Activated effector memory CD4-positive, alpha-beta T cell treated with anti-CD3 and anti-CD28 coated beads, Interleukin-2, amount 50 U/mL, for 16 hours (primary cell): ENCODE measurements around the gene PLA2G4E.
A peak's percentile ranks its signal among the peaks of the same experiment; 100 is the strongest.

Source experiments
- DNase-seq: peaks from one replicate; pipeline ENCODE4 v3.0.0-alpha.2; 2020

PLA2G4E gene

DNA sequence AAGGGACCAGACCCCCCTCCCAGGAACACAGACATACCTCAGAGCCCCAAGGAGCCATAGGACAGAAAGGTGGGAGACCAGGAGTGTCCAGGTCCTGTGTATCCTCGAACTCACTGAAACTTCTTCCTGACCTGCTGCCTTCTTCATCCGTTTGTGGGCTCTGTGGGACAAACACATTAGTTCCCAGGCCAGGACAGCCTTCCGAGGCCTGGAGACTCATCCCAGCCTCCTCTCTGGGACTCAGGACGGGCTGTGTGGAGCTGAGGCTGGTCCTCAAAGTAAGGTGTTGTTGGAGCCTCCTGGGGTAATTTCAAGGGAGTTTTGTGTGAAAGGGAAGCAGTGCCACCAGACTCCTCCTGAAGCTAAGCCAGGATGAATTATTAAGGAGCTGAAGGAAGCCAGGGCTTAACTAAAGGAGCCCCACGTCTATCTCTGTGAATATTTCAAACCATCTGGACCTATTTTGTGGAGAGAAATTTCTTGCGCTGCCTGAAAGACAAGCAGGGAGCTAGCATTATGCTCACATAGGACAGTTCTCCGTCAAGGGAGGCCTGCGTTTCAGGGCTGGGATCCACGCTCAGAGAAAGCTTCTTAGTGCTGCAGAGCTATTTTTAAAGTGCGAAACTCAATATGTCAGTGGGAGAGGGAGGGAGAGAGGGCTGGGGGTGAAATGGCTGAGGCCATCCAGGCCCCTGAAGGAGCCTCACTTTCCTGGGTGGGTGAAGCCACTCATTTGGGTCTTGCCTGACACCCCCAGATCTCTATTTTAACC is 29.8 kb upstream of the PLA2G4E start:
- no peak for DNase-seq

DNA sequence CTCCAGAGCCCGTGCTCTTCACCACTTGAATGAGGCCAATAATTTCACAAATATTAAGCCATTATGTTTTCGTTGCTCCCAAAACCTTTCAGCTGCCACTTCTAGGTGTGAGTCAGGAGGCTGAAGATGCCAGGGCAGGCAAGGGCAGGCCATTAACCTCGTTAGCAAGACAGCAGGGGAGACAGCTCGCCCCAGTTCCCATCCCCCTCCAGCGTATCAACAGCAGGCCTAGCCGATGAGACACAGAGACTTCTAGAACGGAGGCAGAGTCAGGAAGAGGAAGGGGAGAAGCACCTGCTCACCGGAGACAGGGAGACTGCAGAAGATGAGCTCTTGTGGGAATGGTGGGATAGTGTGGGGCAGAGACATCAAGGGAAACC is 28.0 kb upstream of the PLA2G4E start:
- no peak for DNase-seq

DNA sequence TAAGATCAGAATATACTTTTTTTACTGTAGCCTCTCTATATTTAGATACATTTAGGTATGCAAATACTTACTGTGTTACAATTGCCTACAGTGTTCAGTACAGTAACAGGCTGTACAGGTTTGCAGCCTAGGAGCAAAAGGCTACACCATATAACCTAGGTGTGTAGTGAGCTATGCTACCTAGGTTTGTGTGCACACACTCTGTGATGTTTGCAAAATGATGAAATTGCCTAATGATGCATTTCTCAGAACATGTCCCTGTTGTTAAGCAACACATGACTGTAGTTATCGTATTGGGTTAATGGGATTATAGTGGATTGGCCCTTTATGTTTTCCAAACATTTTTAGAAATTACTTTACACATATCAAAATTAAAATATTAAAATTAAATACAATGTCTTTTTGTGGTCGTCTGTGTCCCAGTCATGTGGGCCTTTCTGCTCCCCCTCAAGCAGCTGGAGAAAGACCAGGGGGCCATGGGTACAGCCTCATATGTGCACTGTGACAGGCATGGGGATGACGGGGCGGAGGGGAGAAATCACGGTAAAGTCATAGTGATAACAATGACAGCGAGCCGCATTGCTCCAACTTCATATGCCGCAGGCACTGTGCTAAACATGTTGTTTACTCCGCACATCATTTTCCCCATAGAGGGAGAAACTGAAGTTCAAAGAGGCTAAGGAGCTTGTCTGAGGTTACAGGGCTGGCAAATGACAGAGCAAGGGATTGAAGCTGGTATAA is 27.4 kb upstream of the PLA2G4E start:
- no peak for DNase-seq

DNA sequence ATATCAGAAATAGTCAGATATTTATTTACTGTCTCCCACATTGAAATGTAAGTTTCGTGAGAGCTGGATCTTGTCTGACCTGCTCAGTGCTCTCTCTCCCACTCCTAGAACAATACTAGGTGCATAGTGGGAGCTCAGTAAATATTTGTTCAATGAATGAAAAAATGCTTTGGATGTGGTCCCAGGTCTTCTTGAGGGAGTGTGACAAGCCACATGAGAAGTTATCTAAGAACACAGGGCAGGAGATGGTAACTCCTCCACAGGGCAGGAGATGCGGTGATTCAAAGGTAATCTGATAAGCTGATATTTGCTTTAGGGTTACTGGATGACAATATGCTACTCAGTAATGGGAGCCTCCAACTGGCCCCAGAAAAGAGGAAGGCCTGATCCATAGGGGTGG is 25.8 kb upstream of the PLA2G4E start:
- no peak for DNase-seq

DNA sequence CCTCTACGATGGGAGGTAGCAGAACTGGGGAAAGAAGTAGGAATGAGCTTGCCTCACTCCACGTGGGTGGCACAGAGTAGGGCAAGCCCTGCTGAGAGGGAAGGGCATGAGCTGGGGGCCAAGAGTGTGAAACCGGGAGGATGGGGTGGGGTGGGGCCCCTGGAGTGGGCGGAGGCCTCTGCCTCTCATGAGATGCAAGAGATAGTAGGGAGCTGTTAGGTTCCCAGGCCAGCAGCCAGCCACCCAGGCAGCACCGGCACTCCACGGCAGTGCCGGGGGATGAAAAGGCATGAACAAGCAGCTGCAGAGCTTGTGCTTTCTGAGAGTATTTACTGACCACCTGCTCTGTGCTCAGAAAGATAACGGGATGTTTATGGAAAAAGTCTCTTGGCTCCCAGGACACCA is 24.4 kb upstream of the PLA2G4E start:
- DNase-seq = no peak

DNA sequence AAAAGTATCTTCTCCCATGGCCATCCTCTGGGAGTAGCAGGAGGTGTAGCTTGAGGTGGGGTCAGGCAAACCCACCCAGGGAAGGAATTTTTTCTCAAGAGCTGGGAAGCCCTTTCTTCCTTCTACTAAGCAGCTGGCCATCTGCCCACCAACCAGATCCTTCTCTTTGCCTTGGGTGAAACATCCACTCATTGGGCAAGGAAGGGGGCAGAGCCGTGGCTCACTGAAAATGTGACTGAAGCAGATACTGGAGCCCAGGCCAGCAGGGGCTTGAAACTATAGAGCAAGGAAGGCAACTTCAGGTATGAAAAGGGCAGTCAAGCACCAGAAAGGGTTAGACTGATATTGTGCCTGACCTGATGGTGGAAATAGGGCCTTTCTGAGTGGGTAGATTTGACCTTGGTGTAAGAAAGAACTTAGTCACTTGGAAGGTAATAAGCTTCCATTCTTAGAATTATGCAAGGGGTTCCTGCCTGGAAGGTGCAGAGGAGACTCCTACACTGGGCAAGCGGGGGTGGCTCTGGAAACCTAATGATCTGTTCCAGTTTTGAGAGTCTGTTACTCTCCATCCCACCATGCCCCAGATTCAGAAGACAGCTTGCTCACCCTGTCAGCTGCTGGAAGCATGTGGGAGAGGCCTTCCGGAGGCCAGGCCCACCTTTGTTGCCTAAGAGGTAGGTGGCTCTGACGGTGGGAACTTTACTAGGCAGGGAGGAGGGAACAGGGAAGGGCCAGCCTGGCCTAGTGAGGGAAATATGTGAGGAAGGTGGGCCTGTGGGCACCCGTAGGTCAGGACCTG is 22.0 kb upstream of the PLA2G4E start:
- DNase-seq = no peak

DNA sequence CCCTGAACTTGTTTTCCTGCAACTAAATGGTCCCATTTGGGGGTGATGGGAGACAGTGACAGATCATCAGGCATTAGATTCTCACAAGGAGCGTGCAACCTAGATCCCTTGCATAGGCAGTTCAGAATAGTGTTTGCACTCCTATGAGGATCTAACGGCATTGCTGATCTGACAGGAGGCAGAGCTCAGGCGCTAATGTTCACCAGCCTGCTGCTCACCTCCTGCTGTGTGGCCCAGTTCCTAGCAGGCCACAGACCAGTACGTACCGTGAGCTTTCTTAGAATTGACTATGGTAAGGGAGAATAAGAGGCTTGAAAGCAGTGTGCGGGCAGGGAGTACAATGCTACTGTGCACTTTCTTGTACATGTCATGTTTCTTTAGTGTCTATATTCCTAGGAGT is 17.6 kb upstream of the PLA2G4E start:
- no peak for DNase-seq

DNA sequence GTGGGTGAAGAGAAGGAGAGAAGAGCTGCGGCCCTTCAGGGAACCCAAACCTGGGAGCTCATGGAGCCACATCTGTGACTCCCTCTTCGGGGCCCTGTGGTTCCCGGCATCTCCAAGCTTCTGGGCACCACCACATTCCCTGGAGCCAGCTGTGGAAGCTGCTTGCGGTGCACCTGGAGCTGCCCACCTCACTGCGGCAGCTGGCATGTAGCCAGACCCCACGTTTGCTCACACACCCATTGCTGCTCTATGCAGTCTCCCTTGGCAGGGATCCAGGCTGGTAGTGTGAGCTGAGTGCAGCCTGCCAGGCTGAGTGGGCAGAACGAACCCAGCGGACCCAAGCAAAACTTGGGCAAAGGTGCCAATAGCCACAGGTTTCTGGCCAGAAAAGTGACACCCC is 16.8 kb upstream of the PLA2G4E start:
- DNase-seq = no peak

DNA sequence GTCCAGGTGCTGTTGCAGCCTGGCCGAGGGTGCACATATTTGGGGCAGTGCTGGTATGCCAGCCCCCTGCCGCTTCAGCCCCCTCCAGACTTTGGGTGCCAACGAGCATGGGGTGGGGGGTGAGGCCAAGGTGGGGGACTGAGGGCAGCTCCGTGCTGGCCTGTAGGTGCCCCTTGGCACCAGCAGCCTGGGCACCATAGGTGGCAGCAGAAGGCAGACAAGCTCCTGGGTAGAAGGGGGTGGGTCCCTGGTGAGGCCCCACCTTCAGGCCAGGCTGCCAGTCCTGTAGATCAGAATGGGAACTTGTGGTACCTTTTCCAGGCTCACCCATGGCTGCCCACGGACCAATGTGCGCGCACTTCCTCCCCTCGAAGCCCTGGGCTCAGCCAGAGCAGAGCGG is 16.1 kb upstream of the PLA2G4E start:
- DNase-seq = no peak

DNA sequence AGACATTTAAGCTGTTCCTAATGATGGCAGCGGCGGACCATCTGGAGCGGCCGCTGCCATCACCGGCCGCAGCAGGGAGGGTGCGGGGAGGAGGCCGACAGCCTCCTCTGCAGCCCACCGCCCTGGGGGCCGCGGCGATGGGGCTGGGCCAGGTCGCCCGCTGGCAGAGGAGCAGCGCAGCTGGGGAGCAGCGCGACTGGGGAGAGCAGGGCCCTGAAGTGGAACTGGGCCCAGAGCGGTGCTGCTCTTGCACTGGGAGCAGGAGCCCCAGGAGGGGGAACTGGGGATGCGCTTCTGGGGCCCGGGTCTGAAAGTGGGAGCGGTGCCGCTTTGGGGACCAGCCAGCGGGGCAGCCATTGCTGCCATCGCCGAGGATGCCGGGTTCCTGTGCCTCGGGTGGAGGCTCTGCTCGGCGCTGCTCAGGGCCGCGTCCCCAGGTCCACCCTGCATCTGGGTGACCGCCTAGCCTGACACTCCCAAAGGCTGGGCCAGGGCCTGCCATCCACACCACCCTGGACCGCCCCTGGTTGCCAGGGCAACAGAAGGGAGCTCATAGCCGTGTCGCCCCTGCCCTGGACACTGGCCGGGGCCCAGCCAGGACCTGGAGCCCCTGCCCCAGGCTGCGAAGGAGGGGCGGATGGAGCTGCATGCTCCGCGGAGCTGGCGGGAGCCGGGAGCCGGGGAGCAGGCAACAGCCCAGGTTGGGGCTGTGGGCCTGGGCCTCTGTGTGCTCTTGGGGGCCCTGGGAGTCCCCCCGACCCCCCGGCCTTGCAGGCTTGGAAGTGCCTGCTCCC is 15.5 kb upstream of the PLA2G4E start:
- DNase-seq = no peak

DNA sequence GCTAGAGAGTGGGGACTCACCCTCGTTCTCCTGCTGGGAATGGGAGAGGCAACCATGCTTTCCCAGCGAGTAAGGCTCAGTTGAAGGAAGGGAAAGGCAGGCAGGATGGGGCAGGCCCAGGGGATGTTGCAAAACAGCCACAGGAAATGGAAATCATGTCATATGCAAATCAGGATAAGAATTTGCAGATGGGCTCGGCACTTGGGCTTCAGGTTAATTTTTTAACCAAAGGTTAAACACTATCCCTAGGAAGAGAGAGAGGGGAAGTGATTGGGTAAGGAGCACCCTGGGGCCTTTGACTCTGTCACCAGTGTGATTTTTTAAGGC is 14.6 kb upstream of the PLA2G4E start:
- DNase-seq = no peak

DNA sequence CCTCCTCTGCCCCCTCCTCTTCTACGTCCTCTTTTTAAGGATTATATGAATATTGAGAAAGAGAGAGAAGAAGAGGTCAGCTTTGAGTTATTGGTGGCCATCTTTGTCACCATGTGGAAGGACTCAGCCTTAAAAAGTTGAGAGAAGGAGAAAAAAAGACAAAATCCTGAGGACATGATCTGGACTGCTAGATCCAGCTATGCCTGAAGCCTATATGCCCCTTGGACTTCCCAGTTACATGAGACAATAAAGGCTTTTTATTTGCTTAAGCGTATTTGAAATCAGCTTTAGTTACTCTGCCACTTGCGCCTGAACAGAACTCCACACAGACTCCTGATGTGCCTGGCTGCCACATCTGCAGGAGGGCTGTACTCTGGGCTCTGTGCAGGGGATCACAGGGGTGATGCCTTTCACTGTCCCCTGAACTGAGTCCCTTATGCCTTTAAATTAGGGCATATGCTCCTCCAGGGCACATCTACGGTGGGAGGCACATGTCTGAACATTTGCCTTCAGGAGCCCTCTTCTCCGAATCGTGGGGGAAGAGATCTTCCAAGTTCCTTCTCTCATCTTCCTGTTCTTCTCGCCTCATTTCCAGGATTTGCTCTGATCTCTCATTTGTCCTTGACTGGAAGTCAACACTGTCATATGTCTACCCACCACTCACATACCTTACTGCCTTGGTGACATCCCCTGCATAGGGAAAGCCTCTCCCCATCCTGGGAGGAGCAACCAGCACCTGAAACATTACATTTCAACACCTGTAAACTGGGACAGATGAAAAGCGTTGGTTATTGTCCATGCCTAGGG is 14.0 kb upstream of the PLA2G4E start:
- DNase-seq = no peak

DNA sequence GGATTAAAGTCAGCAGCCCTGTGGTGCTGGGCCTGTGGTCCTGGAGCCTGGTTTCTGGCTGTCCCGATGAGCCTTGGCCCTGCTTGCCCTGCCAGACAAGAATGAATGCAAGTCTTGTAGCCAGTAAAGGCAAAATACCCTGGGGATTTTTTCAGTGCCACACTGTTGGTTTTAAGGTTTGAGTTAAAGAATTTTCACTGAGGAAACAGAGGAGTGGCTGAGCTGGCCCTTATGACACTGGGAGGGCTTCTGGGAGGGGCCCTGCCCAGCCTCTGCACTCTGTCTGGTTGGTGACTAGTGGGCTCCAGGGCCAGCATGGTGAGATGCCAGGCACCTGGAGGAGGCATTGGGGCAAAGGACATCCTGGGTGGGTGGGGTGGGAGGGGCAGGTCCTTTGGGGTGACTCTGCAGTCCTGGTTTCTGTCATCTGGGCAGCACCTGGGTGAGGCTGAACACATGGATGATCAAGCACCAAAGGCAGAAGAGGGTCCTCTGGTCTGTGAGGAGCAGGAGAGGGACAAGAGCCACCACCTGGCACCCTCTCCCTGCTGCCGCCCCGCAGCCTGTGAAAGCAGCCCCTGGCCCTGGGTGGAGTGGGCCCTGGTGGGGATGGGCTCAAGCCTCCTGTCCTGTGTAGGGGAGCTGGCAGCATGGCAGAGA is 12.5 kb upstream of the PLA2G4E start:
- no peak for DNase-seq

DNA sequence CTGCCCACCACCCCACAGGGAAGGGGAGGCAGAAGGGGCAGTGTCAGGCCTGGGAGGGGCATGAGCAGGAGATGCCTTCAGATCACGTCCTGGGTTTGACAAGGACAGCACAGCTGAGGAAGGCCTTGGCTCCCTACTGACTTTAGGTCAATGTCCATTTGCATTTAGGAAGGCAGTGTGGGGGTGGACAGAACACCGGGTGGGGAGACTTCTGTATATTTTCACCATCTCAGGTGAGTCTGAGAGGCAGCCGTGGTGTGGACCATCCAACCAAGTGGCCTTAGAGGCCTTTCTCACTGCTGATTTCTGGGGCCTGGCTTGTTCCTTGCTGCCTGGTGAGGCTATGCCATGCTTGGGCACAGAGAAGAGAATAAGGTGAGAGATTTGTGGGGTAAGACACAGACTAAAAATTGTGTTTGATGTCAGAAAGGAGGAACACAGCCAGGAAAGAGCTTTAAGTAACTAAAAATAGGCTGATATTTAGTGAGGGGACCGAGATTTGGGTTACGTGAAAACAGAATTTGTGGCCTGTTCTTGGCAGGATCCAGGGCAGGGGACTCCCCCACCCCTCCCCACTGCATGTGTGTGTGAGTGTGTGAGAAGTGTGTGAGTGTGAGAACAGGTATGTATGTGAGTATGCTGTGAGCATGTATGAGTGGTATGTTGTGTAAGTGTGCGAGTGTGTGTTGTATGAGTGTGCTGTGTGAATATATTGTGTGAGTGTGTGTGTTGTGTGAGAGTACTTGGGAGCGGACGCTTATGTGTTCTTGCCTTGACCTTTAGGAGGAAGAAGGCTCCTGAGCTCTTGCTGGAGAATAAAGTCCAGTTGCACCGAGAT is 11.8 kb upstream of the PLA2G4E start:
- DNase-seq = no peak

DNA sequence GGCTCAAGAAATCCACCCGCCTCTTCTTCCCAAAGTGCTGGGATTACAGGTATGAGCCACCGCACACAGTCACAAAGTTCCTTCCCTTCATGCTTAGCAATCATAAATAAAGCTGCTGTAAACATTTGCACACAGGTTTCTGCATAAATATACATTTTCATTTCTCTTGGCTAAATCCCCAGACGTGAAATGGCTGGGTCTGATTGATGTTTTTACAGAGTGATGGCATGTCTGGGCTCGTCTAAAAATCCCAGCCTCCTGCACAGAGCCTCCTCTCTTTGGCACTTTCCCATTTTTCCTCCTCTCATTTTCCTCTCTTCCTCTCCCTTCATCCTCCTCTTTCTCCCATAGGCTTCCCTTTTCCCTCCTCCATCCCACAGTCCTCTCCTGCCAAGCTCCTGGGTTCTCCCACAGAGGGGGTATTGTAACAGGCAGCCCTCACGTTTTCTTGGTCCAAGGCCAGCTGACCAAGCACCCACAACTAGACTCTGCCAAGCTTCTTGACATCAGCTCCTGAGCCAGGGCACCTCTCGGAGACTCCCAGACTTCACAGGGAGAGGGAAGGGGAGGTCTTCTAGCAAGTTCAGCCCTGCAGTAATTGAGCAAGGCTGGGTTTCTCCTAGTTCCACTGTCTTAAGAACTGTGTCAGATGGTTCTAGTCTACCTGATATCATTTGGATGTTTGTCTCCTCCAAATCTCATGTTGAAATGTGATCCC is 10.5 kb upstream of the PLA2G4E start:
- no peak for DNase-seq

DNA sequence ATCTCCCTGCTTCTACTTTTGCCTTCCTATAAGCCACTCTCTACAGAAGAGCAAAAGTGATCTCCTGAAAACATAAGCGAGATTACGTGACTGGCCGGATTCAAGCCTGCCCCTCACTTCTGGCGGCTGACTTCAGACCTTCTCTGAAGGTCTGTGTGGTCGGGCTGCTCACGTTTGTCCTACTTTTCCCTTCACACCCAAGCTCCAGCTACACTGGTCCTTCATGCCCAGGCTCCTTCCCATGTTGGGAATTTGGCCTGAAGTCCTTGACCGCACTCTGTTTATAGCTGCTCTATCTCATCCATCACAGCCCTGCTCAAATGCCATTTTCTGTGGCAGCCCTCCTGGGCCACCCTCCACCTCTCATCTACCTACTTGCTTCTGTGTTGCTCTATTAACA is 6.7 kb upstream of the PLA2G4E start:
- no peak for DNase-seq

DNA sequence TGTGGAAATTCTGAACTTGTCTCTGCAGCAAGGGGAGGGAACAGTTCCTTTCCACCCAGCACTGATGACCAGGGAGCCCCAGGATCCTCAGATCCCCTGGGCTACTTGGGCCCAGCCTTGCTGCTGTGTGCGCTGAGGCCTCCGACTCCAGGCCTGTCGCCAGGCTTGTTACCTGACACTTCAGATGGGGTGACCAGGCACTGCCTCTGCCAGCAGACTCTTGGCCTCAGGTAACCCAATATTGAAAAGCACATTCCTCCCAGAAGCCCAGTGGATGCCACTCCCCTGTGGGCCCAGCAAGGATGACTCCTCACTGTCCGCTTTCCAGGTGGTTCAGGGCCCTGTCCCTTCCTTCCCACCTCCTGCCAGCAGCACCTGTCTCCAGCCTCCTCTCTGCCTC is 3.5 kb upstream of the PLA2G4E start:
- no peak for DNase-seq

DNA sequence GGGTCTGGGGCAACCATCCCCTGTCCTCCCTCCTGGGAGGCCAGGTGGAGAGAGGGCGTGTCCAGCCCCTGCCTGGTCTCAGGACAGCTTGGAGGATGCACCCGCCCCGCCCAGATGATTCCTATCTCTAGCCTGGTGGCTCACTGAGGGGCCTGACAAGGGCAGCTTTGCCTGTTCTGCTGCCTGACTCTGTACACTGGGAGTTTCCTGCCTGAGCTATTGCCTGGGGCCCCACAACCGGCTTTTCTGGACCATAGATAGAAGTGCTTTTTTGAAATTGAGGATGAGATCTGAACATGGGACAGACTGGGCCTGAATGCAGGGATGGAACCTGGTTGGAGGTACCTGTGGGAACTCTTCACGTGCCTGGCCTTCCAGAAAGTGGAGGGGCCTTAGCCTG is 751 bp upstream of the PLA2G4E start:
- DNase-seq = no peak

DNA sequence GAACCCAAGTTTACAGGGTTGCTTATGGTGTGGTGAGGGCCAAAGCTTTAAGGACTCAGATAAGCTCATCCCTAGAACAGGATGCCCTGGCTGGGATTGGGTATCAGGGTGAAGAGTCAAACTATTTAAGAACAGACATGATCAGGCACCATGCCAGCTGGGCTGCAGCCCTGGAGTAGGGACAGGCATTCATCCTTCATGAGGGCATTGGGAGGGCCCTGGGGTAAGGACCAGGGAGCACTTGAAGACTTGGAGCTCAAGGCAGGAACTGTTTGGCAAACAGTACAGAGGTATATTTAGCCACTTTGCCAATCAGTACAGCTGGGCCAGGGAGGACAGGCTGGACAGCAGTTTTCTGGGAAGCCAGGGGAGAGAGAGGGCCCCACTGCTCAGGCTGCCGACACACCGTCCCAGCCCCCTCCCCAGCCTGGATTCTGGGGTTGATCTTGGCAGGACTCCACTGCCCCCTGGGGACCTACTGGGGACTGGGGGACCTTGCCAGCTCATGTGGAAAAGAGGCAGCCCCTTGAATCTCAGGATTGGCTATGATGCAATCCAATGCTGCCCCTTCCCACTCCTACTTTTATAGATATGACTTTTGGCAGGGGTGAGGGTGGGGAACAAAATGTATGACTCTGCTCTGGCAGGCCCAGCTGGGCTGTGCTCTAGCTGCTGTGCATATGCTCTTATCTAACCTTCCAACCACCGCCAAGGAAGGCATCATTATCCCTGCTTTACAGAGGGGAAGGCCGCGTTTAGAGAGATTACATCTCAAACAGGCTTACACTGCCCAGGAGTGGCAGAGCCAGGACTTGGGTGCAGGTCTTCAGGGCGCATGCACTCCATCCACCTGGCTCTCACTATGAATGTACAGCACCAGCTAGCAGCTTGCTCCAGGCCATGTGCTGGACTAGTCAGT is 2.3 kb downstream of the PLA2G4E start:
- DNase-seq = peak; percentile 43
